Colonic mucosa (tissue), 4 donors: Measurements from ENCODE around the gene ZFHX3. TPM values are rescaled to one million over a fixed set of nuclear protein-coding genes. Genes with fewer than 3 reads are reported as not detected.

Source experiments
- DNase-seq: peaks from one replicate; pipeline ENCODE4 v3.0.0-alpha.2; 2020
- H3K27ac ChIP-seq: fragments of 200-600 bp; one replicate; pipeline ENCODE4 v1.8.0; 2021
- H3K27me3 ChIP-seq: fragments of 200-600 bp; one replicate; pipeline ENCODE4 v1.8.0; 2021
- H3K36me3 ChIP-seq: fragments of 200-600 bp; one replicate; pipeline ENCODE4 v1.8.0; 2021
- H3K4me1 ChIP-seq: fragments of 200-600 bp; one replicate; pipeline ENCODE4 v1.8.0; 2021; ENCODE audit warnings: mild to moderate bottlenecking
- H3K4me3 ChIP-seq: fragments of 200-600 bp; one replicate; pipeline ENCODE4 v1.8.0; 2021
- H3K9ac ChIP-seq, 2 donors: one replicate each; pipeline ENCODE4 v1.7.0; 2013; ENCODE audit warnings: control low read depth in 2 of 2, low read depth in 2 of 2, low read length in 2 of 2
- H3K9me3 ChIP-seq: fragments of 200-600 bp; one replicate; pipeline ENCODE4 v1.8.0; 2021
- intact Hi-C: fragments of 100-400 bp; cut with DNase I; formaldehyde crosslinking; loops from one replicate; pipeline ENCODE4 v1.14.1; 2022
- total RNA-seq, 2 donors: library from RNA; stranded (reverse); fragmentation: NEBNext Ultra II Directional in 1 of 2; extraction: Animal tissue kit (Norgen Biotek cat#: 25700) in 1 of 2; gene quantifications; one replicate each; pipeline ENCODE4 v1.2.1, GENCODE V29; 2021
- TF ChIP-seq, protein P1 (sequence below): fragments of 200-600 bp; IDR thresholded peaks from one replicate; pipeline ENCODE4 v1.8.0; 2022; ENCODE audit warnings: antibody characterized with exemption, mild to moderate bottlenecking
- donor health status: healthy.
- donor health status: DM: no; HTN: no; CAD: no.
- donor health status: DM: no; HTN: no; CAD: no.

ZFHX3 gene
- total RNA-seq, 2 donors from 2014 or later, result 10.5 to 12.8 TPM

DNA sequence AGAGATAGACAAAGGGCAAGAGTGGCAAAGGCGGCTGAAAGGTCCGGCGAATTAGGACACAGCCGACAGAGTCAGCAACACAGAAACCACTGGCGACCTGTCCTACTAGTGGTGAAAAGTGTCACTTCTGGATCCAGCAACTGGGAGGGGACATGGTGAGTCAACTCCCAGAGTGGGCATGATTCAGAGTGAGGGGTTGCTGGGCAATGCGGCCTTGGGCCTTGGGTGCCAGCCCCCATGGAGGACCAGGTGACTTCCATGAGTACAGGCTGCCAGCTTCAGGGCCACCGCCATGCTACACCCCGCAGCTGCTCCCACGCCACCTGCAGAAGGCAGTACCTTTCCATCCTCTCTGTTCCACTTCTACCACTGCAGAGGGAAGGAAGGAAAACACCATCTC, 110.6 kb downstream of the ZFHX3 start:
- Histone ChIP-seq H3K4me1 (peaks cover under 1% of the 10 kb centered on the region), H3K27ac (no peak overlapping the region)
- TF ChIP-seq, protein P1, sequence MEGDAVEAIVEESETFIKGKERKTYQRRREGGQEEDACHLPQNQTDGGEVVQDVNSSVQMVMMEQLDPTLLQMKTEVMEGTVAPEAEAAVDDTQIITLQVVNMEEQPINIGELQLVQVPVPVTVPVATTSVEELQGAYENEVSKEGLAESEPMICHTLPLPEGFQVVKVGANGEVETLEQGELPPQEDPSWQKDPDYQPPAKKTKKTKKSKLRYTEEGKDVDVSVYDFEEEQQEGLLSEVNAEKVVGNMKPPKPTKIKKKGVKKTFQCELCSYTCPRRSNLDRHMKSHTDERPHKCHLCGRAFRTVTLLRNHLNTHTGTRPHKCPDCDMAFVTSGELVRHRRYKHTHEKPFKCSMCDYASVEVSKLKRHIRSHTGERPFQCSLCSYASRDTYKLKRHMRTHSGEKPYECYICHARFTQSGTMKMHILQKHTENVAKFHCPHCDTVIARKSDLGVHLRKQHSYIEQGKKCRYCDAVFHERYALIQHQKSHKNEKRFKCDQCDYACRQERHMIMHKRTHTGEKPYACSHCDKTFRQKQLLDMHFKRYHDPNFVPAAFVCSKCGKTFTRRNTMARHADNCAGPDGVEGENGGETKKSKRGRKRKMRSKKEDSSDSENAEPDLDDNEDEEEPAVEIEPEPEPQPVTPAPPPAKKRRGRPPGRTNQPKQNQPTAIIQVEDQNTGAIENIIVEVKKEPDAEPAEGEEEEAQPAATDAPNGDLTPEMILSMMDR, result no peak

DNA sequence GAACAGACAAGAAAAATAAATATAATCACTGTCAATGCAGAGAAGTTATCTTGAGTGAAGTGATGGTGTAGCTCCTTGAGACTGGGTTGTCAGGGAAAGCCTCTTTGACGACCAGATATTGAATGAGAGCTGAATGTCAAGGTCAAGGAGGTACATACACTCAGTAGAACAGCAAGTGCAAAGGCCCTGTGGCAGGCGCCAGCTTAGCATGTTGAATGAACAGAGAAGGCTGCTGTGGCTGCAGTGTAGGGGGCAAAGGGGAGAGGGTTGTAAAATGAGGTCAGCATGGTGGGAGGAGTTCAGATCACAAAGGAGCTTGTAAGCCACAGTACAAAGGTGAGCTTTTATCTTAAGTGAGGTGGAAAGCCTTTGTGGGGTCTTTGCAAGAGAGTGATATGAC, 111.5 kb downstream of the ZFHX3 start:
- TF ChIP-seq, protein P1, result no peak
- Histone ChIP-seq H3K9me3 (no peaks in the 10 kb centered on the region), H3K36me3 (no peaks in the 10 kb centered on the region), H3K27me3 (no peaks in the 10 kb centered on the region), H3K4me3 (no peak overlapping the region), H3K4me1 (peaks cover 7% of the 10 kb centered on the region), H3K9ac (no peak overlapping the region), H3K27ac (no peak overlapping the region)
- DNase-seq, result no peak
- intact Hi-C loops, result loop anchor here (10.0 kb wide), 1 partner anchor 238 kb away; no protein-coding TSS in a partner anchor

More for the DNA sequence above, 110.6 kb downstream of the ZFHX3 start:
- H3K36me3 ChIP-seq, result no peaks in the 10 kb centered on the region
- H3K4me3 ChIP-seq, result no peak overlapping the region
- H3K27me3 ChIP-seq, result no peaks in the 10 kb centered on the region
- no peaks in the 10 kb centered on the region for H3K9me3 ChIP-seq
- DNase-seq, result no peak
- H3K9ac ChIP-seq, result no peak overlapping the region
- intact Hi-C loops, result loop anchor here (10.0 kb wide), 1 partner anchor 237 kb away; no protein-coding TSS in a partner anchor

DNA sequence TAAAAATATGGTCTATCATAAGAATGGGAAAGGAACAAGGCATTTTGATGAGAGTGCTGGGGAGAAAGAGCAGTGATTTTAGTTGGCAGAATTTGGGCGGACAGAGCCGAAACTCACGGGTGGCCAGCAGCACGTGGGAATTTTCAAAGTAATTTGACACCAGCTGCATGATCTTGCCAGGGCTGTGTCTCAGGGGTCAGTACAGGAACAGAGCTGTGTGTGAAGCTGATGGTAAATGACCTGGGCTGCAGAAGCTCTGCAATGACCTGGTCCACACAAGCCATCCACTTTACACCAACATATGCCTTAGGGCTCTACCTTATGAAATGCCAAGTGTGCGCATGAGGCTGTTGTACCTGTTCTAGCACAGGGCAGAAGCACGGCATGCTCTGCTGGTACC, 112.0 kb downstream of the ZFHX3 start:
- Histone ChIP-seq H3K9me3 (no peaks in the 10 kb centered on the region), H3K4me3 (no peak overlapping the region), H3K4me1 (peaks cover 7% of the 10 kb centered on the region), H3K36me3 (no peaks in the 10 kb centered on the region), H3K27ac (no peak overlapping the region), H3K9ac (no peak overlapping the region), H3K27me3 (no peaks in the 10 kb centered on the region)
- intact Hi-C loops, result loop anchor here (10.0 kb wide), 1 partner anchor 239 kb away; no protein-coding TSS in a partner anchor
- TF ChIP-seq, protein P1, result no peak
- no peak for DNase-seq

DNA sequence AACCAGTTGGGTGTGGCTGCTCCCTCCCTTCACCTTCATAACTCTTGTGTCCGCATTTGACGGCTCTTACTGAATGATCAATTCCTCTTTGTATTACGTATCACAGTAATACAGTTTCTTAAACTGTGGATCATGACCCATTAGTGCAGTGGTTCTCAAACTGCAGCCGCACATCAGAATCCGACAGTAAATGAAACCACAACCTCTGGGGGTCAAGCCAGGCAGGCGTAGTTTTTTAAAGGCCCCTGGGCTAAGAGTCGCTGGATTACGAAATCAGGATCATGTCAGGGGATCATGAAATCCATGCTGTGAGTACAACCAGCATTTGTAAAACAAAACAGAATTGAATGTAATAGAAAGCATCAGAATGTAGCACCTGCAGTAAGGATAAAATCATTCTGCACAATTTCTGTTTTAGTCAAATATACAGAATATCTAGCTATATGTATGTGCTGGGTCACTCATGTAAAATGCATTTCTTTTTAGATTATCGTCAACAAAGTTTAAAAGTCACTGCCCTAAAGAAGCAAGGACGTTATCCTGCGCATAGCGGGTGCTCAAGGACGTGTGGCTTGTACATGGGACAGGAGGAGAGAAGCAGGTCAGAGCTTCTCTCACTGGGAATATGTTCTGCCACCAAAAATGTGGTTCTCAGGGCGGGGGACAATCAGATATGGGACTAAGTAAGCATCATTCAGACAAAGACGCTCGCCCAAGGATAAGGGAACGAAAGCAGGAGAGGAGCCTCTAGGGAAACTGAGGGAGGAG, 113.1 kb downstream of the ZFHX3 start:
- no peak for DNase-seq
- intact Hi-C loops, result loop anchor here (10.0 kb wide), 1 partner anchor 240 kb away; no protein-coding TSS in a partner anchor

DNA sequence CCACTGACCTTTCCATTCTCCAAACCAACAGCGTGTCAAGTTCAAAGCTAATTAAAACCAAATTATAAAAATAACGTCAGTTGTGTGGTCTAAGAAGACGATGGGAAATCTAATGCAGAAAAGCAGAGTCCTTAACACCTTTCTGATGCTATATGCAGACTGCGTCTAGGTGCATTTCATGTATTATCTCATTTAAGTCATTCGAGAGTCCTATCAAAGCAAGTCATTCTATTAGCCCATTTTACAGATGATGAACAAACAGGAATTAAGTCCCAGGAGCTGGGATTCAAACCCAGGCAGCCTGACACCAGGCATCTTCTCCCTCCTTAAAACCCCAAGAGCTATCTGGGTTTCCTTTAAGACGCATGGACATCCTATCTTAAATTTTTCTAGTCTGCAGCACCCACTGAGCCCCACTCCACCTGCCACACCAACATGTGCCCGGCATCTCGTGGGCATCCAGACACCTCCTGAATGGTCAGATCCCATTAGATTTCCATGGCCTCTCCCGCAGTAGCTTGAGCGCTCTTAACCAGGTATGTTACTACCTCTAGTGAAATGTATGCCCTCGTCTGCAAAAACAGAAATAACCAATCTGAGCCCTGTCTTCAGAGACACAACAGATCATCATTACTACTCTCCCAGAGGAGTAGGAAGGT, 115.1 kb downstream of the ZFHX3 start:
- TF ChIP-seq, protein P1, result no peak
- intact Hi-C loops, result loop anchor here (10.0 kb wide), 1 partner anchor 242 kb away; no protein-coding TSS in a partner anchor
- Histone ChIP-seq H3K27ac (no peak overlapping the region), H3K27me3 (no peaks in the 10 kb centered on the region), H3K36me3 (no peaks in the 10 kb centered on the region), H3K9me3 (no peaks in the 10 kb centered on the region), H3K4me3 (no peak overlapping the region), H3K9ac (no peak overlapping the region), H3K4me1 (peaks cover 7% of the 10 kb centered on the region)
- DNase-seq, result no peak

More for the DNA sequence above, 113.1 kb downstream of the ZFHX3 start:
- TF ChIP-seq, protein P1, result no peak
- H3K36me3 ChIP-seq, result no peaks in the 10 kb centered on the region
- peaks cover 7% of the 10 kb centered on the region for H3K4me1 ChIP-seq
- no peaks in the 10 kb centered on the region for H3K27me3 ChIP-seq
- no peak overlapping the region for H3K27ac ChIP-seq
- H3K4me3 ChIP-seq, result no peak overlapping the region
- H3K9ac ChIP-seq, result no peak overlapping the region
- H3K9me3 ChIP-seq, result no peaks in the 10 kb centered on the region
